Measurements from ENCODE around the gene DUS1L.

The DUS1L gene

DNA sequence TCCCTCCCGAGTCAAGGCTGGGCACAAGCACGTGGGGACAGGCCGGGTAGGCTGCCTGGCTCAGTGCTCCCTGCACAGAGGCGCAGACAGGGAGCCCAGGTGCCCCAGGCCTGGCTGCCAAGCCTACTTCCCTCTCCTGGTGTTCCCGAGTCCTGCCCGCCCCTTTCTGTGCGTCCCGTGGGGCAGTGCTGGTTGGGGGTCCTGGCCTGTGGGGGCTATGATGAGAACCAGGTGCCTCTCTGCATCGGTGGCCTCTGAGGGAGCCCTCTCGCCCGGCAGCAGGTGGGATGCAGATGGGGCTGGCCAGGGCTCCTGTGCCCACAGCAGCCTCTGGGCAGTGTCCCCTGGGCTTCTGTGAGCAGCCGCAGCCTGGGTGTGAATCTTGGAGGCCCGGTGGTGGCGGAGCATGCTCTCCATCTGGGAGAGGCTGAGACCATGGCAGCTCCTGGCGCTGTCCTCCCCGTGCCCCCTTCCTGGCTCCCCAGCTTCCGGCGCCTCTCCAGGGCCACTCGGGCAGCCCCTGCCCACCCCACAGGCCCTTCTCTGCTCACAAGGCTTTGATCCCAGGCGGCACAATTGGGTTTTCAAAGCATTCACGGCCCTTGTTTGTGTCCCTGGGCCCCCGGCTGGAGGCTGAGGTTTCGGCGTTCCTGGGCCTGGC lies 50.2 kb downstream of the DUS1L start:
- Histone ChIP-seq H2AFZ (ENCODE audit: low read length) (no peak overlapping the region), H3K9ac (ENCODE audit: low read length) (no peak overlapping the region)

DNA sequence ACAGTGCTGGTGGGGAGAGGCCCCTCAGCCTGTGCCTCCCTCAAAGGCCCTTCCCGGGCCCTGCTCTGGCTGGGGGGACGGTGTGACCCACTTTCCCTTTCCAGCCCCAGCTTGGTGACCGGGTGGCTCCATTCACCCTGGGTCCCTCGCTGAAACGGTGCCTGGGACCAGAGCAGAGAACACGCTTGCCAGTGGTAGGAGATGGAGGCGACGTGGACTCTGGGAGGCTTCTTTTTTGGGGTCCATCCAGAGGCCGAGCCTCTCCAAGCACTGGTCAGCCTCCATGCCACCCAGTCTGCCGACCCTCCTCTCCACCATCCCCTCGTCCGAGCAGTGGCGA lies 50.7 kb downstream of the DUS1L start:
- H4K20me1 ChIP-seq (ENCODE audit: insufficient read depth, low read length), result no peaks in the 10 kb centered on the region
- no peaks in the 10 kb centered on the region for H3K9me3 ChIP-seq (replicated peaks; ENCODE audit: insufficient read depth, low read length)
- H3K27me3 ChIP-seq (replicated peaks; ENCODE audit: insufficient read depth, low read length), result no peaks in the 10 kb centered on the region
- H3K36me3 ChIP-seq (replicated peaks; ENCODE audit: insufficient read depth, low read length), result no peaks in the 10 kb centered on the region
- no peaks in the 10 kb centered on the region for H3K9me2 ChIP-seq (replicated peaks; ENCODE audit: insufficient read depth, low read length)
- TF ChIP-seq, protein P1, sequence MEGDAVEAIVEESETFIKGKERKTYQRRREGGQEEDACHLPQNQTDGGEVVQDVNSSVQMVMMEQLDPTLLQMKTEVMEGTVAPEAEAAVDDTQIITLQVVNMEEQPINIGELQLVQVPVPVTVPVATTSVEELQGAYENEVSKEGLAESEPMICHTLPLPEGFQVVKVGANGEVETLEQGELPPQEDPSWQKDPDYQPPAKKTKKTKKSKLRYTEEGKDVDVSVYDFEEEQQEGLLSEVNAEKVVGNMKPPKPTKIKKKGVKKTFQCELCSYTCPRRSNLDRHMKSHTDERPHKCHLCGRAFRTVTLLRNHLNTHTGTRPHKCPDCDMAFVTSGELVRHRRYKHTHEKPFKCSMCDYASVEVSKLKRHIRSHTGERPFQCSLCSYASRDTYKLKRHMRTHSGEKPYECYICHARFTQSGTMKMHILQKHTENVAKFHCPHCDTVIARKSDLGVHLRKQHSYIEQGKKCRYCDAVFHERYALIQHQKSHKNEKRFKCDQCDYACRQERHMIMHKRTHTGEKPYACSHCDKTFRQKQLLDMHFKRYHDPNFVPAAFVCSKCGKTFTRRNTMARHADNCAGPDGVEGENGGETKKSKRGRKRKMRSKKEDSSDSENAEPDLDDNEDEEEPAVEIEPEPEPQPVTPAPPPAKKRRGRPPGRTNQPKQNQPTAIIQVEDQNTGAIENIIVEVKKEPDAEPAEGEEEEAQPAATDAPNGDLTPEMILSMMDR (IDR thresholded peaks at IDR 0.05; ENCODE audit: low read length), result no peak
- no peak for TF ChIP-seq EZH2phosphoT487 (IDR thresholded peaks at IDR 0.05; ENCODE audit: low read length)
- TF ChIP-seq EZH2 (optimal IDR thresholded peaks at IDR 0.05; ENCODE audit: low read depth, low read length), result no peak
- no peaks in the 10 kb centered on the region for H3K4me1 ChIP-seq (ENCODE audit: low read length)
- H3K4me2 ChIP-seq (ENCODE audit: low read depth, low read length), result no peak overlapping the region
- no peak for DNase-seq
- H3K9ac ChIP-seq (ENCODE audit: low read length), result no peak overlapping the region
- H3K79me2 ChIP-seq (ENCODE audit: low read length), result no peaks in the 10 kb centered on the region
- H3K27ac ChIP-seq (ENCODE audit: low read length), result no peak overlapping the region
- no peaks in the 10 kb centered on the region for H3F3A ChIP-seq (ENCODE audit: insufficient read depth, low read length)
- no peak overlapping the region for H3K4me3 ChIP-seq (ENCODE audit: low read length)
- H2AFZ ChIP-seq (ENCODE audit: low read length), result no peak overlapping the region

More for the DNA sequence above, 50.2 kb downstream of the DUS1L start:
- H3K9me2 ChIP-seq (replicated peaks; ENCODE audit: insufficient read depth, low read length), result no peaks in the 10 kb centered on the region
- no peaks in the 10 kb centered on the region for H3K36me3 ChIP-seq (replicated peaks; ENCODE audit: insufficient read depth, low read length)
- no peak overlapping the region for H3K4me3 ChIP-seq (ENCODE audit: low read length)
- TF ChIP-seq, protein P1 (IDR thresholded peaks at IDR 0.05; ENCODE audit: low read length), result no peak
- TF ChIP-seq EZH2phosphoT487 (IDR thresholded peaks at IDR 0.05; ENCODE audit: low read length), result no peak
- no peak for TF ChIP-seq EZH2 (optimal IDR thresholded peaks at IDR 0.05; ENCODE audit: low read depth, low read length)
- peaks cover 5% of the 10 kb centered on the region; the same call in 1 of the 2 replicates for H3K79me2 ChIP-seq (ENCODE audit: low read length)
- H3K9me3 ChIP-seq (replicated peaks; ENCODE audit: insufficient read depth, low read length), result no peaks in the 10 kb centered on the region
- no peak for DNase-seq
- H3K27ac ChIP-seq (ENCODE audit: low read length), result no peak overlapping the region
- no peaks in the 10 kb centered on the region for H4K20me1 ChIP-seq (ENCODE audit: insufficient read depth, low read length)
- H3K4me1 ChIP-seq (ENCODE audit: low read length), result no peaks in the 10 kb centered on the region
- H3F3A ChIP-seq (ENCODE audit: insufficient read depth, low read length), result no peaks in the 10 kb centered on the region
- H3K27me3 ChIP-seq (replicated peaks; ENCODE audit: insufficient read depth, low read length), result no peaks in the 10 kb centered on the region
- no peak overlapping the region for H3K4me2 ChIP-seq (ENCODE audit: low read depth, low read length)

GRCh38 chr17:82014432-82014831 lies 51.2 kb downstream of the DUS1L start:
- Histone ChIP-seq H3K9me3 (replicated peaks; ENCODE audit: insufficient read depth, low read length) (no peaks in the 10 kb centered on the region), H3K79me2 (ENCODE audit: low read length) (no peaks in the 10 kb centered on the region), H3K9ac (ENCODE audit: low read length) (no peak overlapping the region), H3K36me3 (replicated peaks; ENCODE audit: insufficient read depth, low read length) (no peaks in the 10 kb centered on the region), H3K4me3 (ENCODE audit: low read length) (no peak overlapping the region), H3F3A (ENCODE audit: insufficient read depth, low read length) (no peaks in the 10 kb centered on the region), H3K4me2 (ENCODE audit: low read depth, low read length) (no peak overlapping the region), H3K27me3 (replicated peaks; ENCODE audit: insufficient read depth, low read length) (no peaks in the 10 kb centered on the region), H3K9me2 (replicated peaks; ENCODE audit: insufficient read depth, low read length) (no peaks in the 10 kb centered on the region), H3K27ac (ENCODE audit: low read length) (no peak overlapping the region), H3K4me1 (ENCODE audit: low read length) (no peaks in the 10 kb centered on the region), H4K20me1 (ENCODE audit: insufficient read depth, low read length) (no peaks in the 10 kb centered on the region), H2AFZ (ENCODE audit: low read length) (no peak overlapping the region)
- no peak for DNase-seq
- TF ChIP-seq EZH2phosphoT487 (IDR thresholded peaks at IDR 0.05; ENCODE audit: low read length) (no peak), EZH2 (optimal IDR thresholded peaks at IDR 0.05; ENCODE audit: low read depth, low read length) (no peak)
- TF ChIP-seq, protein P1 (IDR thresholded peaks at IDR 0.05; ENCODE audit: low read length), result no peak
